ENCODE measurements around the gene CHRNG.

Gene CHRNG

DNA sequence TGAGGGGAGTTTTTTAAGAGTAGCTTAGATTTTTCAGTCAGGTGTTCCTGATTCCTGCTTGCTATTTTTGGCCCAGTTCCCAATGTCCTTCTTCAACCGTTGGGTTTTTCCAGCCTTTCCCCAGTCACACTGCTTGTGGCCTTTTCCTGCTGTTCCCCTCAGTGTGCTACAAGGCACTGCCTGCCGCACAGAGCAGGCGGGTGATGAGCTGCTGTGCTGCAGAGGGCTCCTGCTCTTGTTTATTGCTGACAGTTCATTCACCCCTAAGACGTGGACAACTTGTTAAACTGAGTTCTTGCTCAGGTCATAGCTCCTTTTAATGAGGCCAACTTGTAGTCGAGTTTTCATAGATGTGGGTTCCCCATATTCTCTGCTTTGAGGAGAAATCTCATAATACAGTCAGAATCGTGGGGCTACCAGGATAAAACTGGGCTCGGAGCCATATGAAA is 31.6 kb downstream of the CHRNG start:
- H3K4me3 ChIP-seq (ENCODE audit: low read depth, low read length): no peak overlapping the region
- TF ChIP-seq, protein P1, sequence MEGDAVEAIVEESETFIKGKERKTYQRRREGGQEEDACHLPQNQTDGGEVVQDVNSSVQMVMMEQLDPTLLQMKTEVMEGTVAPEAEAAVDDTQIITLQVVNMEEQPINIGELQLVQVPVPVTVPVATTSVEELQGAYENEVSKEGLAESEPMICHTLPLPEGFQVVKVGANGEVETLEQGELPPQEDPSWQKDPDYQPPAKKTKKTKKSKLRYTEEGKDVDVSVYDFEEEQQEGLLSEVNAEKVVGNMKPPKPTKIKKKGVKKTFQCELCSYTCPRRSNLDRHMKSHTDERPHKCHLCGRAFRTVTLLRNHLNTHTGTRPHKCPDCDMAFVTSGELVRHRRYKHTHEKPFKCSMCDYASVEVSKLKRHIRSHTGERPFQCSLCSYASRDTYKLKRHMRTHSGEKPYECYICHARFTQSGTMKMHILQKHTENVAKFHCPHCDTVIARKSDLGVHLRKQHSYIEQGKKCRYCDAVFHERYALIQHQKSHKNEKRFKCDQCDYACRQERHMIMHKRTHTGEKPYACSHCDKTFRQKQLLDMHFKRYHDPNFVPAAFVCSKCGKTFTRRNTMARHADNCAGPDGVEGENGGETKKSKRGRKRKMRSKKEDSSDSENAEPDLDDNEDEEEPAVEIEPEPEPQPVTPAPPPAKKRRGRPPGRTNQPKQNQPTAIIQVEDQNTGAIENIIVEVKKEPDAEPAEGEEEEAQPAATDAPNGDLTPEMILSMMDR (IDR thresholded peaks at IDR 0.05; ENCODE audit: borderline replicate concordance, insufficient read depth, low read depth, low read length): no peak

DNA sequence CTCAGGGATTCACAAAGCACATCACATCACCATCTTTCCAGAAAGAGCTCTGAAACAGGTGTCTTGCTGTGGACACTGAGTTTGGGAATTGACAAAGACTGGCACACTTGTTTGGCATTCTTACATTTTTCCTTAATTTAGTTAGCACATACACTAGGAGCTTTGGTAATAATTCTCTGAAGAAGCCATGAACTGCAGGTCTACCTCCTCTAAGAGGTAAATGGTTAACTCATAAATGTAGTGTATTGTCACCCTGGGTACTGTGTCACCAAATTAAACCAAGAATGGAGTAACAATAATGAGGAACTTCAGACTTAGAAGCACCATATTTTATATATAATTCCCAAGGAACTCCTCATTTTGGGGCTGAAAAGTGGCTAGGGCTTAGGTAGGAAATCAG is 33.5 kb downstream of the CHRNG start:
- no peak overlapping the region for H3K4me3 ChIP-seq (ENCODE audit: low read depth, low read length)
- TF ChIP-seq, protein P1 (IDR thresholded peaks at IDR 0.05; ENCODE audit: borderline replicate concordance, insufficient read depth, low read depth, low read length): no peak

DNA sequence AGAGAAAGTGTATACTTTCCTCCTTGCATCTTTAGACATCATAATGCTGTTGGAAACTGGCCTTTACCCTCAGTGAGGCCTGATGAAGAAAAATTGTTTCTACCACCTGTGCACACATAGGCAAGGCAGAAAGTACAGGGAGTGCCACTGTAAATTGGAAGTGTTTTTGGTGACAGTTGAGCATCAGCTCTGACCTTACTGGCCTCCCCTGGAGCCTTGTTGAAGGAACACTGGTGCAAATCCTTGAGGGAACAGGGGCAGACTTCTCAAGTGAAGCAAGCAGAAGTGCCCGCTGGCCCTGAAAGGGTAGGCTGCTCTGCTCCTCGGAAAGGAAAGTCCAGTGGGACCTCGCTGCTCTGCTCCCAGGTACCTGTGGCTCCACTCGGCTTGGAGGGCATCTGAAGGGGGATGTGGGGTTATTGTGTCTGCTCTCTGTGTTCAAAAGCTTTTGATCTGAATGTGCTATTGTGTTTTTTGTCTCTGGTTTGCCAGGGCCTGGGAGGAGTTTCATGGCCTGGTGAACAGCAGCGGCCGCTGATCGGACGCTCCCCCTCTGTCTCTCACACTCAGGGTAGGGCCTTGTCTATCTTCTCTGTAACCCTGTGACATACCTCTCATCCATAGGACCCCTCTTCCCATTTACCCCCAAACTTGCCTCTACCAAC is 34.4 kb downstream of the CHRNG start:
- no peak overlapping the region for H3K4me3 ChIP-seq (ENCODE audit: low read depth, low read length)
- TF ChIP-seq, protein P1 (IDR thresholded peaks at IDR 0.05; ENCODE audit: borderline replicate concordance, insufficient read depth, low read depth, low read length): no peak

DNA sequence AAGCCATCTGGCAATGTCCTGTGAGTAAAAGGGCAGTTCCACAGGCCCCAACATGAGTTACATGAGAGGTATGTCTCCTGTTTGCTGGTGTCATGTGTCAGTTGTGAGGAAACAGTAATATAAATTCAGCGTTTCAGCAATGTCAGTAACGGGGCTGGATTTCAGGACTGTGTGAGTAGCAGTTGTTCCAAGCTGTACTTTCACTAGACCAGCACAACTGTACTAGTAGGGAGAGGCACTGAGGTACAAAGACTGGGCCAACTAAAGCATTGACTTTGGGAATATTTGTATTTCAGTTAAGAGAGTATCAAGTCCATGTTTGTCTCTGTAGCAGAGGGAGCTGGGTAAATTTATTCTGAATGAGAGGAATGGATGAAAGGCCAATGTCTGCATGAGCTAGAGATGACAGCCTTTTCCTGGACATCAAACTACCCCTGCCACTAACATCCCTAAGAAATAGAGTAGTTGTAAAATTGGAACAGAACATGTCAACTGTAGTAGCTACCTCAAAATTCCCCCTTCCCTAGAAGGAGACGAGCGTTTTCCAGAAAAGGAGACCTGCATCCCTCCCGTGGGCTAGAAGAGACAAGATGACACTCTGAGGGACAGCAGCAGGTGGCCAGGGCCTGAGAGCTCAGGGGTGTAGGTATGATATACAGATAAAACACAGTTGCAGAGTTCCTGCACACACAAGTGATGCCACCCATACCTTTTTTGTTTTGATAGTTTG is 35.3 kb downstream of the CHRNG start:
- TF ChIP-seq, protein P1 (IDR thresholded peaks at IDR 0.05; ENCODE audit: borderline replicate concordance, insufficient read depth, low read depth, low read length): no peak
- no peak overlapping the region for H3K4me3 ChIP-seq (ENCODE audit: low read depth, low read length)

DNA sequence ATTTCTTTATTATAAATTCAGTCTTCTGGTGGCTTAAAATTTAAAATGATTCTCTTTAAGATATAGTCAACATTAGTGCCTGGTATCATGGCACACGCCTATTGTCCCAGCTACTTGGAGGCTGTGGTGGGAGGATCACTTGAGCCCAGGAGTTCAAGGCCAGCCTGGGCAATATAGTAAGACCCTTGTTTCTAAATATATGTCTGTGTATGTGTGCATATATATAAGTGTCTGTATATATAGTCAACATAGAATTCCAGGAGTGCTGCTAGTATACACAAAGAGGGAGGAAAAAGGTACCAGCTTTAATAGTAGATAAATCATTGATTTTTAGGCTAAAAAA is 35.9 kb downstream of the CHRNG start:
- TF ChIP-seq, protein P1 (IDR thresholded peaks at IDR 0.05; ENCODE audit: borderline replicate concordance, insufficient read depth, low read depth, low read length): no peak
- no peak overlapping the region for H3K4me3 ChIP-seq (ENCODE audit: low read depth, low read length)

DNA sequence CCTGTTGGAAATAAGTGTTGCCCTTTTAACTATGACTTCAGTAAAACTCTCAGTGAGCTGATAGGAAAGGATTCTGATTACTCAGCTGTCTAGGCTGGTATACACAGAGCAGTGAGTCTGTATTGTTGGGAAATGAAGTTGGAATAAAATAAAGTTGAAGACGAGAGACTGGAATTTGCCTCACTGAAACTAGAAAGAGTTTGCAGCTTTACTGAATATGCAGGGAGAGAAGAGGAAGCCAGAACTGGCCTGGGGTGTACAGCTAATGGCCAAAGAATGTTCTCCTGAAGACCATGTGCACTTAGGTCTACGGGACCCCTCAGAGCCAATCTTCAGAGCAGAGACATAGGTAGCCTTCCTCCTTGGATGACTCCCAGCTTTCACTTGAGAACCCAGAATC is 37.5 kb downstream of the CHRNG start:
- no peak overlapping the region for H3K4me3 ChIP-seq (ENCODE audit: low read depth, low read length)
- TF ChIP-seq, protein P1 (IDR thresholded peaks at IDR 0.05; ENCODE audit: borderline replicate concordance, insufficient read depth, low read depth, low read length): no peak

DNA sequence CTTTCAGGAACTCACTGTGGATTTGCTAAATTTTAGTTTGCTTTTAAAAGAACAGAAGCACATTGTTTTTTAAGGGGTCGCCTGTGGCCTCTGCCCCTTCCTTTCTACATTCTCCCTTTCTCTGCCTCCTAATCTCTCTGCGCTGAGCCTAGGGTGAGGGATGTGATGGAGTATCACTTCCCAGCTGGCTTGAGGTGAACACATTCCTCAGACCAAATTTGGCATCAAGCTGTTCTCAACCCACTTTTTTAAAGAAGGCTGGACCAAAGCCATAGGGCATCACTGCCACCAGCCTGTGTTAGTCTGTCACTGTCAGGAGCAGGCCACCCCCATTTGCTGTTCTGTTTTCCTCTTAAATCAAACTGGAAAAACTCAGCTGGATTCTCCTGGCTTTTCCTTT is 38.3 kb downstream of the CHRNG start:
- TF ChIP-seq, protein P1 (IDR thresholded peaks at IDR 0.05; ENCODE audit: borderline replicate concordance, insufficient read depth, low read depth, low read length): no peak
- H3K4me3 ChIP-seq (ENCODE audit: low read depth, low read length): no peak overlapping the region

All from GM12875 (cell line).